Vagina (tissue), 2 donors: Measurements from ENCODE around the gene RNF212B. TPM values are rescaled to one million over a fixed set of nuclear protein-coding genes. Genes with fewer than 3 reads are reported as not detected.
"Not testable (repeated sequence)": the region's sequence is repeated elsewhere in the genome, so short reads cannot be mapped to it uniquely, and the experiment has no call there.

ENCODE experiments used
- DNase-seq, 2 donors: peaks; one replicate each; pipeline ENCODE4 v3.0.0-alpha.2; 2017; ENCODE audit errors: extremely low spot score in 2 of 2
- H3K27ac ChIP-seq: fragments of 200-600 bp; sonication (generic); one replicate; pipeline ENCODE4 v1.5.1; 2019
- H3K27me3 ChIP-seq: fragments of 200-600 bp; sonication (generic); one replicate; pipeline ENCODE4 v1.5.1; 2019
- H3K36me3 ChIP-seq, 2 donors: fragments of 200-600 bp; sonication (generic); one replicate each; pipeline ENCODE4 v1.5.1; 2017 to 2019
- H3K4me1 ChIP-seq: fragments of 200-600 bp; sonication (generic); one replicate; pipeline ENCODE4 v1.5.1; 2019
- H3K4me3 ChIP-seq, 2 donors: fragments of 200-600 bp; sonication (generic); 1 replicate in 1 of 2; 2 replicates in 1 of 2; pipeline ENCODE4 v1.5.1; 2016 to 2019
- H3K9me3 ChIP-seq: fragments of 200-600 bp; sonication (generic); one replicate; pipeline ENCODE4 v1.5.1; 2019
- CTCF ChIP-seq, 3 experiments: fragments of 450-650 bp in 2 of 3; fragments of 200-600 bp in 1 of 3; sonication (generic) in 1 of 3; IDR thresholded peaks; one replicate each; pipeline ENCODE4 v1.5.1; 2017 to 2019; ENCODE audit warnings: antibody characterized with exemption in 3 of 3, mild to moderate bottlenecking in 2 of 3, moderate library complexity in 2 of 3
- POLR2A ChIP-seq, 2 donors: fragments of 450-650 bp; IDR thresholded peaks; one replicate each; pipeline ENCODE4 v1.6.1; 2017; ENCODE audit warnings: antibody characterized with exemption in 2 of 2, mild to moderate bottlenecking in 2 of 2, moderate library complexity in 2 of 2
- POLR2AphosphoS5 ChIP-seq, 2 donors: sonication (generic); formaldehyde crosslinking; IDR thresholded peaks; one replicate each; pipeline ENCODE4 v1.9.0; 2017; ENCODE audit warnings: antibody characterized with exemption in 2 of 2, mild to moderate bottlenecking in 2 of 2, low read depth in 1 of 2; ENCODE audit not compliant: insufficient read depth in 1 of 2
- intact Hi-C: fragments of 100-400 bp; cut with DNase I; formaldehyde crosslinking; loops from one replicate; pipeline ENCODE4 v1.15.1; 2023
- total RNA-seq: library from RNA; depleted of rRNA; stranded (reverse); fragments of >200 nt; gene quantifications from one replicate; pipeline ENCODE4 v1.2.3, GENCODE V29; 2016

Gene RNF212B
- total RNA-seq, 1 donor from 2014 or later, result not detected

DNA sequence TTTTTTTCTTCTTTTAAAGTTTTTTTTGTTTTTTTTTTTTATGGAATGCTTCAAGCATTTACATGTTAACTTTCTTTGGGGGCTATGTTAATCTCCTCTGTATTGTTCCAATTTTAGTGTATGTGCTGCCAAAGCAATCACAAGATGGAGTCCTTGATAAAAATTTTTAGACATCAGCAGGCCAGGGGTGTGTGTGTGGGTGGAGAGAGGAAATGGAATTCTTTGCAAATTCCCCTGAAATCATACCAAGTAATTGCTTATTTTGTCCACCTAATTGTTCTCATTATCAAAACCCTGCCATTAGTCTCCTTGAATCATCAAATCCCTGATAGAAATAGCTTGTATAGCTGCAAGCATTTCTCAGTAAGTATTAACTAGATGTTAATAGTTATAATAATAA is 21.7 kb downstream of the RNF212B start:
- Histone ChIP-seq H3K36me3 (no peaks in the 10 kb centered on the region), H3K4me1 (no peaks in the 10 kb centered on the region), H3K9me3 (no peaks in the 10 kb centered on the region), H3K4me3 (no peak overlapping the region), H3K27me3 (no peaks in the 10 kb centered on the region), H3K27ac (no peak overlapping the region)
- no peak for TF ChIP-seq CTCF (IDR thresholded peaks at IDR 0.05)
- DNase-seq, result no peak
- intact Hi-C loops, result no loop called here

DNA sequence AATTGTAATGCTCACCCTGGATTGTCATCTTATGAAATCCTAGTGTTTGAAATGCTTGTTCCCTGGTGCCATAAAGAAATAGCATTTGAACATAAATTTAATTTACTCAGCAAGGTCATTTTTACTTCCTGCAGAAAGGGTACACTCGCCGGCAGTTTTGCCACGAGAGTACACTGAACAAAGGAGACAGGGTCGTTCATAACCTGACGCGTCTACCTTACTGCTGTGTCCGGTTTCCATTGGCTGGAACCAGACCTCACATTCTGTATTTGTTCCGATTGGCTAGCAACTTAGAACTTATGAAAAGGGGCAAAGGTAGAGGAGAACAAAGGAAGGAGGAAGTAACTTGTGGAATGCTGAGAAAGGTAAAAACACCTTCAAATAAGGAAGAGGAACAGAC is 23.1 kb downstream of the RNF212B start:
- intact Hi-C loops, result loop anchor here (10.0 kb wide), 1 partner anchor 64 kb away; the partner anchor contains the start of gene PABPN1
- H3K4me3 ChIP-seq, H3K9me3 ChIP-seq, DNase-seq, H3K36me3 ChIP-seq, H3K4me1 ChIP-seq, H3K27me3 ChIP-seq, H3K27ac ChIP-seq: not testable (repeated sequence)

GRCh38 chr14:23269193-23269592 is 31.5 kb downstream of the RNF212B start:
- Histone ChIP-seq H3K4me3 (no peak overlapping the region), H3K9me3 (no peaks in the 10 kb centered on the region), H3K36me3 (no peaks in the 10 kb centered on the region), H3K27ac (no peak overlapping the region), H3K4me1 (no peaks in the 10 kb centered on the region), H3K27me3 (no peaks in the 10 kb centered on the region)
- TF ChIP-seq POLR2A (IDR thresholded peaks at IDR 0.05) (no peak), CTCF (IDR thresholded peaks at IDR 0.05) (no peak), POLR2AphosphoS5 (IDR thresholded peaks at IDR 0.05; ENCODE audit: insufficient read depth in 1 of 2, low read depth in 1 of 2) (no peak)
- no peak for DNase-seq
- intact Hi-C loops, result loop anchor here (10.0 kb wide), 1 partner anchor 56 kb away; the partner anchor contains the start of gene PABPN1

DNA sequence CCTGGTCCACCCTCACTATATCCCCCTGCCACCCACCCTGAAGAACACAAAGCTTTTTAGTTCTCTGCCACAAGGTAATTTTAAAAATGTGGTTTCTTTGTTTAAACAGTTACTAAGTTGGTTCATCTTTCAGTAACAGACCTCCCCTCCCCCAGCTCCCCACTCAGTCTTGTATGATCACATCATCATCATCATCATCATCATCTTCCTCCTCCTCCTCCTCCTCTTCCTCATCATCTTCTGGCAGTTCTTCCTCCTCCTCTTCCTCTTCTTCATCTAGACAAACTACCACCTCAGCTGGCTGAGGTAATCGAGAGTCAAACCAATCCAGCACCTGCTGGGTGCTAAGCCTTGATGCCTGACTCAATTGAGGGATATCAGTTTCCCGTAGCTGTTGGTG is 37.7 kb downstream of the RNF212B start:
- no peak for DNase-seq

GRCh38 chr14:23277189-23277588 is 39.5 kb downstream of the RNF212B start:
- no peaks in the 10 kb centered on the region for H3K9me3 ChIP-seq
- intact Hi-C loops, result no loop called here
- H3K27ac ChIP-seq, result no peak overlapping the region
- no peak for DNase-seq
- TF ChIP-seq CTCF (IDR thresholded peaks at IDR 0.05), result no peak
- no peak for TF ChIP-seq POLR2AphosphoS5 (IDR thresholded peaks at IDR 0.05; ENCODE audit: insufficient read depth in 1 of 2, low read depth in 1 of 2)
- no peak for TF ChIP-seq POLR2A (IDR thresholded peaks at IDR 0.05)
- peaks cover 0 to 10% of the 10 kb centered on the region in 2 donors for H3K36me3 ChIP-seq
- no peaks in the 10 kb centered on the region for H3K27me3 ChIP-seq
- no peak overlapping the region for H3K4me3 ChIP-seq
- no peaks in the 10 kb centered on the region for H3K4me1 ChIP-seq

More for the DNA sequence above, 37.7 kb downstream of the RNF212B start:
- Histone ChIP-seq H3K4me1 (no peaks in the 10 kb centered on the region), H3K36me3 (peaks cover 0 to 10% of the 10 kb centered on the region in 2 donors), H3K9me3 (no peaks in the 10 kb centered on the region), H3K27ac (no peak overlapping the region), H3K4me3 (no peak overlapping the region), H3K27me3 (no peaks in the 10 kb centered on the region)
- TF ChIP-seq POLR2A (IDR thresholded peaks at IDR 0.05) (no peak), CTCF (IDR thresholded peaks at IDR 0.05) (no peak), POLR2AphosphoS5 (IDR thresholded peaks at IDR 0.05; ENCODE audit: insufficient read depth in 1 of 2, low read depth in 1 of 2) (no peak)
- intact Hi-C loops, result no loop called here

GRCh38 chr14:23277928-23278327 is 40.2 kb downstream of the RNF212B start:
- intact Hi-C loops, H3K4me3 ChIP-seq, DNase-seq, H3K27ac ChIP-seq, H3K9me3 ChIP-seq, H3K27me3 ChIP-seq, H3K4me1 ChIP-seq: not testable (repeated sequence)
- peaks cover 0 to 10% of the 10 kb centered on the region in 2 donors for H3K36me3 ChIP-seq
